ENCODE measurements around the gene H6PD.

GRCh38 chr1:9271861-9272595 lies 37.5 kb downstream of the H6PD start:
- TF ChIP-seq CTCF (IDR thresholded peaks at IDR 0.05; ENCODE audit: extremely low read depth in 1 of 2, insufficient read depth in 1 of 2, low read depth in 1 of 2, low read length in 2 of 2) = no peak
- TF ChIP-seq EZH2 (IDR thresholded peaks at IDR 0.05; ENCODE audit: borderline replicate concordance, low read depth, low read length, severe bottlenecking) = no peak
- no peak for TF ChIP-seq MYC (IDR thresholded peaks at IDR 0.05; ENCODE audit: low read depth, low read length)
- TF ChIP-seq POLR2AphosphoS5 (IDR thresholded peaks at IDR 0.05; ENCODE audit: insufficient read depth, low read depth, low read length) = no peak
- no peak for TF ChIP-seq JUN (IDR thresholded peaks at IDR 0.05; ENCODE audit: borderline replicate concordance, insufficient read depth, insufficient read length, low read depth)
